GM19043 (cell line): ENCODE measurements around the gene KIF21B.

Experiments
- ATAC-seq: cut with Tn5 transposase; IDR thresholded peaks from one replicate; pipeline ENCODE4 v1.9.1; 2021; ENCODE audit warnings: low read depth; ENCODE audit not compliant: unreplicated experiment

The KIF21B gene

DNA sequence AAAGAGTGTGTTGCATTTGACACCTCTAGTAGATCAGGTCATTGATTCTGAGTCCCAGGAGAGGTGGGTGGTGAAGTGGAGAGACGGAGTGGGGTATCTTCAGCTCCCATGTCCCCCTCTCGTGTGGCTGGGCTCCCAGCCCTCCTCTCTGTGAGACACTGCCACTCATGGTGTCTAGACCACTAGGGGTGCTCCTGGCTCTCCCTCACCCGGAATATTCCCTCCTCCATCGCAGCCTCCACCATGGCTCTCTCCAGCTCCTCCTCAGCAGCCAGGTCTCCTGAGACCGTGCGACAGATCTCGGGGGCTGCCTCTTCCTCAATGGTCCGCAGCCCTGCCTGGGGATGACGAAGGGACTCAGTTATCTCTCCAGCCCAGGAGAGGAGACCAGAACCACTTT lies 20.6 kb upstream of the KIF21B start:
- no peak for ATAC-seq

DNA sequence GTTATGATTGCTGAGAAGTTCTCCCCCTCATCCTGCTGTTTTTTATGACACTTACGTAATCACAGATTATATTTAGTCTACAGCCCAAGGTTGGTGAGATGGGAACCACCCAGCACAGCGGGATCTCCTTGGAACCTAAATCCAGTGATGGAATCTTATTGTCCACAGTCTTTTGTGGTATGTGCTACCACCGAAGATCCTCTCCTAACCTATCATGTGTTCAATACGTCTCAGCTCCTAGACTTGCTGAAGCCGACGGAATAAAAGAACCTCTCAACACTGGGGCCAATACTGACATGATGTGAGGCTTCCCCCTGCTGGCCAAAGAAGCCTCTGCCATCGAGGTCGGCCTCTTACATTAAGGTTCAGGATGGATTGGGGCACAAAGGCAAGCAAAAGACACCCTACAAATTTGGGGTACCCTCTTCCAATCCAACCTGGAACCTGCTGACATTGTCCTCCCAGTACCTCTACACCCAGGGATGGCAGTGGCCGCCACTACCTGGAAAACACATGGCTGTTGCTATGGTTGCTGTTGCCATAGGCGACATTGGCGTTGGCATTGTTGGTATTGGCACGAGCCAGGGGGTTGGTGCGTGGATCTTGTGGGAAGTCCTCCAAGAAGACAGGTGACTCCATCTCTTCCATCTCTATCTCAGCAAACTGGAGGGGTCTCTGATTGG lies 19.4 kb upstream of the KIF21B start:
- no peak for ATAC-seq

DNA sequence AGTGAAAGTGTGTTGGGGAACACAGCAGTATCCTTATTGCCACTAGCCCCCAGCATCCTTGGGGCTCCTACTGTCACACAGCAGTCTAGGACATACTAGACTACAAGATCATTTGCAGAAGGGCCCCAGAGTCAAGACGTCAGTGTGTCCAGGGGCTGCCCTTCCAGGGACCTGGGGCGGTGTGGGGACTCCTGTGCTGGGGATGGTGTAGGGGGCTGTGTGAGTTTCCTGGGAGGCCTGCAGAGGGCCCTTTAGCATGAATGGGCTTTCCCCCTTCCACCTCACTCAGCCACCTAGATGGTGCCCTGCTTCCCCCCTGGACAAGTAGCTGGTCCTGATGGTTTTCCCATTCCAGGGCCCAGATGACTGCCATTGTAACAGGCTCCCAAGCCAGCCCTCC lies 17.5 kb upstream of the KIF21B start:
- no peak for ATAC-seq

DNA sequence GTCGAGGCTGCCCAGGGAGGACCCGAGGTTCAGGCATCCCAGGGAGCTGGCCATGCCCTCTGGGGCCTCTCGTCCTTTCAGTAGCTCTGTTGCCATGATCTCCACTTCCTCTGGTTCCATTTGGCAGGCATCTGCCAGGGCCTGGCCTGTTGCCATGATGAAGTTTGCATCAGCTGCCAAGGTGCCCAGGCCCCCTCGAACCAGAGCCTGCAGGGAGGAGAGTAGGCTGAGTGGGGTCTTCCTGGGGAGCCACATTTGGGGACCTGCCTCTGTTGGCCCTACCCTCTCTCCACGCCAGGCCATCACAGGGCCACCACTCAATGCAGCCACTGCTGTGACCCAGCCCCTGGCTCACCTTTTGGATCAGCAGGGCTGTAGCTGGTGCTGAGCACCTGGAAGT lies 16.4 kb upstream of the KIF21B start:
- no peak for ATAC-seq

DNA sequence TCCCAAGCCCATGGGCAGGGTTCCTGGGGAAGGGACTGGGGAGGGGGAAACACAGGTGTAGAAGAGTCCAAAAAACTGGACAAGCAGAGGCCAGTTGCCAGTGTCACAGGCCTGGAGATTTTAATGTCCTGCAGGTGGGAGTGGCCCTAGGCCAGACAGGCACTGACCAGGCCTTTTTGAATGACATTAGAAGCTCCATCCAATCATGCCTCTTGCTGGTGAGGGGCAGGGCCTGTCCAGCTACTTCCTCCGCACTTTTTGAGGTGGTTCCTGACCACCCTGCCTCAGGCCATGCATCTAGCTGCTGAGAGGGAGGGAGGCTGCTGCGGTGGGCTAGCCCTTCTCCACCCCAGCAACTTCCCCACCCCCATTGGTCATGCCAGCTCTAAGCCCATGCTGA lies 15.9 kb upstream of the KIF21B start:
- no peak for ATAC-seq

DNA sequence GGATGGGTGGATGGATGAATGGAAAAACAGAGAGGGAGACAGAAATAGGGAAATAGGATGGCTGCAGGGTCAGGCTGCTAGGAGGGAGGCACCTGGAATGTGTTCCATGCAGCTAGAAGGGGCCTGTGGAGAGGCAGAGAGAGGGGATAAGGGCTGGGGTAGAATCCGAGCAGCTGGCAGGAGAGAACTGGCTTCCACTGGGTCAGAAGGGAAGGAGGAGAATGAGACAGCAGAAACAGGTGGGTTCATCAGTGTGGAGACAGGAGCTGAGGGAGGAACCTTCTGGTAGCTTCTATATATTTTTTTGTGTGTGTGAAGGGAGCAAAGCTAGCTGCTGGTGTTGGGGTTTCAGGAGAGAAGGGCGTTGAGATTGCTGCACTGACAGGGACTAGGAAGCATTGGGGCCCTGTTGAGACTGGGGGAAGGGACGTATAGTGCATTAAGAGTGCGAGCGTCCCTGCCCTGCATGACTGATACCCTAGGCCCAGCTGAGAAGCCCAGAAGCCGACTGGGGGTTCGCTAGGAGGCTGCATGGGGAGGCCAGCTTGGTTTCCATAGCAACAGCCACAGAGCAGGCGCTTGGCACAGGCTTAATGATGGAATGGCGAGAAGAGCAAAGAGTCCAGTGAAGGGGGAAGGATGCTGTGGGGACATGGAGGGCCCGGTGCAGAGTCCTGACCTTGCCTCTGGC lies 14.8 kb upstream of the KIF21B start:
- ATAC-seq = no peak

DNA sequence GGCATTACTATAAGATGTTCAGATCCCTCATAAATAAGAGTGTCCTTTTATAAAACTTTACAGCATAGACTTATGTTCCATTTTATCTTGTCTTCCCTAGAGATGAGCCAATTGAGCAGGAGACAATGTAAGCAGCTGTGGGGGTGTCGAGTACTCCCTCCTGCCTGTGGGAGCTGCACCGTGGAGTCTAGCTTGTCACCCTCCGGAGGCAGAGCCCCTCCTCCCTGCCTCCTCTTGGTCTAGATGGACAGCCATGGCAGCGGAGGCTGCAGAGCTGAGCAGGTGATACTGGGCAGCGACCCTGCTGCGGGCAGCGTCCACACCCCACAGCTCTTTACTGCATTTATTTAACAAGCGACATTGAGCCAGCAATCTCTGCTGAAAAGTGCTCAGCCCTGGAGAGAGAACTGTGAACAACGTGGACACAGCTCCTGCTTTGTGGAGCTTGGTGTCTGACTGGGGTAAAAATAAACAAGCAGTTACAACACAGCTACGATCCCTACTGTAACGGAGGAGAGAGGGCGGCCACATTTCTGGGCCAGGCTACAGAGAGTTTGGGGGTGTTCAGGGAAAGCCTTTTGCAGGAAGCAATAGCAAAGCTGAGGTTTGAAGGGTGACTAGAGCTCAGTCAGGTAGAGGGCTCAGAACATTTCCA lies 12.8 kb upstream of the KIF21B start:
- ATAC-seq = no peak

DNA sequence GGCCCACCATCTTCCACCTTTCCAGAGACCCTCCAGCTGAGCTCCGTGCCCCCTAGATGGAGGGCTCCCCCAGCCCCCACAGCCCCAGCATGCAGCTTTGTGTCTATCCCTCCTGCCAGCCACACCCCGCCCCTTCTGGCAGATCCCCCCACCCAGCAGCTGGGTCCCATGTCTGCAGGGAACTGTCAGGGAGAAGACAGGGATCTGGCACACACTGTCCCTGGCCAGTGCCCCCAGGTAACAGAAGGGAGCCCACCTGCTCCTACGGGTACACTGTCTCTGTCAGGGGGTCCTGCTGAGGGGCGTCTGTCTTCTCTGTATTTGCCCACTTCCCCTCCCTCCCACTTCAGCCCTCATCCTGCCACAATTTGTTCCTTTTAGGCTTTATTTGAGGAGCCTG lies 11.2 kb upstream of the KIF21B start:
- ATAC-seq = no peak

DNA sequence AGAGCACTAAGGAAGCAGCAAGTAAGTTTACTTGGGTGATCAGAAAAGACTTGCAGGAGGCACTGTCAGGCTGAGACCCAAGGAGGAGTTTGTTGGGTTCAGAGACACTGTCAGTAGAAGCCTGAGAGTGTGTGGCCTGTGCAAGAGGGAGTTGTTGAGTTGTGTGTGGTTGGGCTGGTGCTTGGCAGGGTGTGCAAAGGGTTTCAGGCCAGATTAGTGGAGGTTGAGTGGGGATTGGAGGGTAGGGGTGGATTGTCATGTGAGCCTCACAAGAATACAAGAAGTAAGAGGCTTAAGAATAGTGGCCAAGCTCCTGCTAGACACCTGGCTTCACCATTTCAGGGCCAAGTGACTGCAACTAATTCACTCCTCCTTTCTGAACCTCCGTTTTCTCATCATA lies 8.9 kb upstream of the KIF21B start:
- ATAC-seq = no peak

DNA sequence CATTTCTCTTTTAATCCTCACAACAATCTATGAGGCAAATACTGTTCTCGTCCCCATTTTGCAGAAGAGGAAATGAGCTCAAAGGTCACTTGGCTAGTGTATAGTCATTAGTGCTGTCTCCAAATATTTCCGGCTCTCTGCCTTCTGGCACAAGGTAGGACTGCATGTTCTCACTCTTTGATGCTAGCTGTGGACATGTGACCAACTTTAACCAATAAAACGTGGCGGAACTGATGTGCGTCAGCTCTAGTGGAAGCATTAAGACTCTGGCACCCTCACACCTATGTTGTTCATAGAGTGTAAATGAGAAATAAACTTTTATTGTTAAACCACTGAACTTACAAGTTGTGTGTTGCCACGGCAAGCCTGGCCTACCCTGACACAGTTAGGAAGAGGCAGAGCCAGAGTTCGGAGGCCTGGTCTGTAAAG lies 5.0 kb upstream of the KIF21B start:
- ATAC-seq = no peak

DNA sequence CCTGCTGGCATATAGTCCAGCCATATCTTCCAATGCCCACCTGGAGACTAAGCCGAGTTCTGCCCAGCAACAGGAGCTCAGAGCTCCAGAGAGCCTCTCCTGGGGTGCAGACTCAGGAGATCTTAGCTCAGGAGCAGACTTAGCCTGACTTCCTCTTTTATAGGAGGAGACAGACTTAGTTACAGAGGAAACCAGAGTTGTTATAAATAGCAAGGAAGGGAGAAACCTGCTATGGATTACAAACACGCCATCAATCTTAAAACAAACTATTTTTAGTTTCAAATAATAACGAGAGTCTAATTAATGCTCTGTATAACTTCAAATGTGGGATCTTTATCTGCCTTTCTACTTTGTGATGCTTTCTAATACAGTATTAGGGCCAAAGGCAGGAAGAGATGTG lies 3.3 kb upstream of the KIF21B start:
- ATAC-seq = no peak

DNA sequence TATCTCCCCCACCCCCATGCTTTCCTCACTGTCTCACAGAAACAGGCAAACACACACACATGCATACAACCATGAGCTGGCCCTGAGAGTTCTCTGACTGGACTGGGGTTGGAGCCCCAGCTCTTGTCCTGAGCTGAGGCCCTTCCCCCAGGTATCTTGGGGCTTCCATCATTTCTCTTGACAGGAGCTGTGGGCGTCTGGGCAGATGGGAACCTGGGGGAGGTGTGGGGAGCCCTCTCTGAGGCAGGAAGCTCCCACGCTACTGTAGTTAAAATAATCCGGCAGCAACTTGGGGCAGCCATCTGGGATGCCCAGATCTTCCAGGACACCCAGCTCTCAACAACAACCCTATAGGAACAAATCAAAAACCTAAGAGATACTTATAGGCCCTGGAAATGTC lies 2.7 kb upstream of the KIF21B start:
- ATAC-seq = no peak

DNA sequence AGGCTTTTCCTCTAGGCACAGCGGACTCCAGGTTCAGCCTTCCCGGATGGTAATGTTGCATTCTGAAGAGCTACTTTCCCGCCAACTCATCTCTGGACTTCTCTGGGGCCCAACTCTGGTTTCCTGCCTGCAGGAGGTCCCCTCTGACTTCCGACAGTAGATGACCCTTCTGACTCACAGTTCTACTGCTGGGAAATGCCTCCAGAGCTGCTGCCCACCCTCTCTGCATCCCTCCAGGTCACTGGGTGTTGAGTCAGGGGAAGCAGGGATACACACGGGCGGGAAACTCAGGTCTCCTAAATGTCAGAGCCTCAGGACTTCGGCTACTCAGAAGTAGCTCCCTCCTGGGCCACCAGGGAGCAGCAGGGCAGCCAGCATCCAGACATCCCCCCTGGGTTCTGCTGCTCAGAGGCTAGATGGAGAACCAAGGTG lies 2.1 kb upstream of the KIF21B start:
- ATAC-seq = peak; percentile 24

DNA sequence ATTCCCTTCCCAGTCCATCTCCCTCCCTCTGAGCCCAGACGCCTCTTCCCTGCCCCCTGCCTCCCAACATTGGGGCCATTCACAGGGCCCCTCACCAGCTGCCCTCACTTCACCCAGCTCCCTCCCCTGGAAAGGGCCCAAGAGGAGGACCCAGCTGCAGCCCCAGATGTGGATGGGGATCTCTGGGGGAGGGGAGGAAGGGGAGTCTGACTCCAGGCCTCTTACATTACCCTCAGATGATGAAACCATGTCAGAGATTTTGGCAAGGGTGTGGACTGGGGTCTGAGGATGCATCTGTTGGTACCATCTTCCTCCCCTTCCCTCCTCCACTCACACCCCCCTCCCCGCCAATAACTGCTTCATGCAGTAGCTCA lies 1.1 kb upstream of the KIF21B start:
- no peak for ATAC-seq

DNA sequence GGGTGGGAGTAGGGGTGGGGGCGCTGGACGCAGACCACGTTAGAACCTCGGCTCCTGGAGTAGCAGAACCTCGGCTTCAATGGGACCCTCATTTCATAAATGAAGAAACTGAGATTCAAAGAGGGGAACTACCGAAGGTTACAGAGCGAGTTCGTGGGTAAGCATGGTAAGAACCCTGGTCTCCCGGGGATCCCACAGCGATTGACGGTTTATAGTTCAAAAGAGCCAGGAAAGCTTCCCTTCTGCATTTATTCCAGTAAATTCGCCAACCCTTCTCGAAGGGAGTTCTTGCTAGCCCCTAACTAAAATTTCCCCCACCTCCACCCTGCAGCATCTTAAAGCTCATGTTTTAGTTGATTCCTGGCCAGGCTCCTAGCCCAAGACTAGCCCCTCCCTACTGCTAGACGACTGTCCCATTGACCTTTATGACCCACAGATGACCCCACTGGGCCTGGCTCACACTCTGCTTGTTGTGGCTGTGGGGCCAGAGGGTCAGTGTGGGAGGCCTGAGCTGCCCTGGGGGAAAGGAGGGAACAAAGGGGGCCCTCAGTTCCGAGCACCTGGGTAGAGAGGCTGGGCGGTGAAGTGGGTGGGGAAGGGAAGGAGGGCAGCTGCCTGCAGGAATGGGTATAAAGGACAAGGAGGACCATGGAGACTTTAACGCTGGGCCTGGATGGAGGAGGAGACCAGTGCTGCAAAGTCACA lies 558 bp upstream of the KIF21B start:
- no peak for ATAC-seq

DNA sequence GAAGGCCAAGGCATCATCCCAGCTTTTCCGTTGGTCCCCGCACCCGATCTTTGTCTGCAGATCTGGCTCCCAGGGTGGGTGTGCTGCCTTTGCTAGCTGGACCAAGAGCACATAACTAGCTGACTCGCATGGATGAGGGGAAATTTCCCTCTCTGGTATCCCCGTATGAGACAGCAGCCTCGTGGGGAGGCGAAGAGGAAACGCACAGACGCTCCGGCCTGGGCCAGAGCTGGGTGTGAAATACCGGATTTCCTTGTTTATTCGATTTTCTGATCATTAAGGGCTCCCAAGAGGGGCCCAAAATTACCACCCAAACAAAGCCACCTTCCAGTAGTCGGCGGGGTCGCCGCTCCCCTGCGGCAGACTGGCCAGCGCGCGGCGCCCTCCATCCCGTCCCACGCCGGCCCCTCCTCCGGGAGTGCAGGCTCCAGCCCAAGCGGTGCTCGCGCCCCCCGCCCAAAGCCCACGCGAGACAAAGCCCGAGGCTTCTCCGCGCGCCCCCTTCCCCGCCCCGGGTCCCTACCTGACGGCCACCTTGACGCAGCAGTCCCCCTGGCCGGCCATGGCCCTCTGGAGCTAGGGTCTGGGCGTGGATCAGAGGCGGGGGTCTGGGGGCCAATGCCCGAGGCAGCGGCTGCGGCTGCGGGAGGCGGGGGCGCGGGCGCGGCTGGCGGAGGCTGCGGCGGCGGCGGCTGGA lies 546 bp downstream of the KIF21B start:
- ATAC-seq = no peak

DNA sequence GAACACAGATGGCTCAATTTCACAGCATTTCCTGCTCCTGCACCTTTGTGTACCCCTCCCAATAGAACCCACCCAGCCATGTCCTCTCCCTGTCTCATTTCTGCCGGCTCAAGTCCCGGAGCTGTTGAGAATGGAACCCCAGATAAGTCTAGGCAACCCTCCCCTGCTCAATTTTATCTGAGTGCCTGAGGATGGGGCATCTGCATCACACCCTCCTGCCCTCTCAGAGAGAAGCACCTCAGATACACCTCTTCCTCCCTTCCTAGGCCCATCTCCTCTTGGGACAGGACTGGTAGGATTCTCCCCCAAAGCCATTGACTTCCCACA lies 1.1 kb downstream of the KIF21B start:
- no peak for ATAC-seq

DNA sequence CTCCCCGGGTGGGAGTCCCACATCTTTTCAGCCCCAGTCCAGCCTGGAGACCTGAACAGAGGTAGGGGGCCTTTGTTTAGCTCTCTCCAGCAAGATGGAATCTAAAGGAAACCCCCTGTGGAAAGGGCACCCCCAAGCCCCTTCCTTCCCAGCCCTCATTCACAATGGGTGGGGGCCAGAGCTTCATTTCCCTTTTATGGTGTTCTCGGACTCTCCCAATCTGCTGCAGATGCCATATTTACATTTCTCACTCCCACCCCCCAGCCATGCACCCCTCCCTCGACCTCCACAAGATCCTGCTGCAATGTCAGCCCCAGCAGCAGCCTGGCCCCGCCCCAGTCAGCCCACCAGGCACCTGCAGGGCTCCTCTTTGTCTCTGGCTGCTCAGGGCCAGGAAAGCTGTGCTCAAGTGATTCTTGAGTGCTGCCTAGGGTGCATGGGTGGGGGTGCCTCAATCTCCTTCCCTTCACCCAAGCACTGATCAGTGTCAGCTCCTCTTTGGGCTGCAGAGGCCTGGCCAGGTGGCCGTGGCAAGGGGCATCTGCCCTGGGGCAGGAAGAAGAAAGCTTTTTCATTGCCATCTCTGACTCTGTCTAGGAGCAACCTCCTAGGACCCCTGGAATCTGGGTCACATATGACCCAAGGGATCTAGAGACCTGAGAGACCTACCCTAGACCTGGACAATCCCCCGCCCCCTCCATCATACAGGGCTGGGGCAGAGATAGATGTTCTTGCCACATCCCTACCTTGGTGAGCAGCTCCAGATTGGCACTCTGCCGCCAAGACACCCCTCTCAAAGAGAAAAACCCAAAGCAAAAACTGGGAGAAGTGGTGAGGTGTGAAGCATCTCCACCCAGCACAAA lies 1.7 kb downstream of the KIF21B start:
- no peak for ATAC-seq

DNA sequence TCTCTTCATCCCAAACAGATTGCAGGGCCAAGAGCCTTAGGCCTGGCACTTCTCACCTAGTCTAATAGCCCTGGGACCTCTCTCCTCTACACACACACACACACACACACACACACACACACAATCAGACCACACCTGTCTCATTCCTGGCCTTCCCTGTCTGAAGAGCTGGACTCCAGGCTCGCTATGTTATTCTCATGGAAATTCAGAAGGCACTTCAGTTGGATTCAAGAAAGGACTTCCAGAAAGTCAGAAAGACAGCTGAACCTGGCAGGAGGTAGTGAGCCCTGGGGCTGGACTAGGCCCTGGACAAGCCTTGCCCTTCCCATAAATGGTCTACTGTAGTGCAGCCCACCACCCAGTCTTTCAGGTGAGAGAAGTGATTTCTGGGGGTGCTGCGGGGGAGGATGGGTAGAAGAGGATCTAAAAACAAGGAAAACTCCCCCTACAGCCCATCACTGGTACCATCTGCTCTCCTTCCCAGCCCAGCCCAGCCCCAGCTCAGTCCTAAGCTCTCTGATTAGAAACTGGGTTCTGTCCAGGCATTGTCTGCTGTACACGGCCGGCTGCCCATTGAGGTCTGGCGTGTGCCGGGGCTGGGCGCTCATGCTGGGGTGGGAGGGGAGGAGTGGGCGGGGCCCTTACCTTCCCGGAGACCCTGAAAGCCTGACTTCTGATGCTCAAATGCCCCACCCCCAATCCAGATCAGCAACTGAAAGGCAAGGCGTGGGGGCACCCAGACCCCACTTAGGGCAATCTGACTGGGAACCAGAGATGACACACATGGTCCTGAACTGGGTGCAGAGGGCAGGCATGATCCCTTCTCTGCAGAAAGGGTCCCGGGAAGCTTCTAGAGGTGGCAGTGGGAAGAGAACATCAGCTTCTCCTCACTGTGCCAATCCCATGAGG lies 2.5 kb downstream of the KIF21B start:
- no peak for ATAC-seq
